GM12801 (cell line): ENCODE measurements around the gene TCEAL6.
"Not testable (repeated sequence)": the region's sequence is repeated elsewhere in the genome, so short reads cannot be mapped to it uniquely, and the experiment has no call there.

ENCODE experiments used
- TF ChIP-seq, protein P1 (sequence below): IDR thresholded peaks from one replicate; pipeline ENCODE4 v1.5.1; 2011; ENCODE audit warnings: control low read depth; ENCODE audit not compliant: insufficient read length; ENCODE audit errors: extremely low read depth

The TCEAL6 gene

DNA sequence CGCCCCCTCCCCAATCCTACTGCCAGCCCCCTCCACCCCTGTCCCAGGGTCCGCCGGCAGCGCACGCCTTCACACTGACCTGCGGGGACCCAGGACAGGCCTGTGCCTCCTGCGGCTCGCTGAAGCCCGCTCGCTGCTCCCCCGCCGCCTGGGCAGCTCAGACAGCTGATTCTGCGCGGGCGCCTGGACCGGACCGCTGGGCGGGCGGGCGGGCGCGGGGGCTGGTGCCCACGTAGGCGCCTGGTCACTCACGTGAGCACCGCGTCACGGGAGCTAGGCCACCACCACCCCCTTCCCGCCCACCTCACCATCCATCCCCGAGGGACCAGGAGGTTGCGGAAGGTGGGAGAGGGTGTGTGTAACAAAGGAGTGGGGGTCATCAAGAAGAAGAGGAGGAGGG is at the start of gene TCEAL6:
Gene TCEAL6 (minus strand): TSS at position 208 of the 400 bp plus-strand sequence.
- TF ChIP-seq, protein P1, sequence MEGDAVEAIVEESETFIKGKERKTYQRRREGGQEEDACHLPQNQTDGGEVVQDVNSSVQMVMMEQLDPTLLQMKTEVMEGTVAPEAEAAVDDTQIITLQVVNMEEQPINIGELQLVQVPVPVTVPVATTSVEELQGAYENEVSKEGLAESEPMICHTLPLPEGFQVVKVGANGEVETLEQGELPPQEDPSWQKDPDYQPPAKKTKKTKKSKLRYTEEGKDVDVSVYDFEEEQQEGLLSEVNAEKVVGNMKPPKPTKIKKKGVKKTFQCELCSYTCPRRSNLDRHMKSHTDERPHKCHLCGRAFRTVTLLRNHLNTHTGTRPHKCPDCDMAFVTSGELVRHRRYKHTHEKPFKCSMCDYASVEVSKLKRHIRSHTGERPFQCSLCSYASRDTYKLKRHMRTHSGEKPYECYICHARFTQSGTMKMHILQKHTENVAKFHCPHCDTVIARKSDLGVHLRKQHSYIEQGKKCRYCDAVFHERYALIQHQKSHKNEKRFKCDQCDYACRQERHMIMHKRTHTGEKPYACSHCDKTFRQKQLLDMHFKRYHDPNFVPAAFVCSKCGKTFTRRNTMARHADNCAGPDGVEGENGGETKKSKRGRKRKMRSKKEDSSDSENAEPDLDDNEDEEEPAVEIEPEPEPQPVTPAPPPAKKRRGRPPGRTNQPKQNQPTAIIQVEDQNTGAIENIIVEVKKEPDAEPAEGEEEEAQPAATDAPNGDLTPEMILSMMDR = not testable (repeated sequence)

DNA sequence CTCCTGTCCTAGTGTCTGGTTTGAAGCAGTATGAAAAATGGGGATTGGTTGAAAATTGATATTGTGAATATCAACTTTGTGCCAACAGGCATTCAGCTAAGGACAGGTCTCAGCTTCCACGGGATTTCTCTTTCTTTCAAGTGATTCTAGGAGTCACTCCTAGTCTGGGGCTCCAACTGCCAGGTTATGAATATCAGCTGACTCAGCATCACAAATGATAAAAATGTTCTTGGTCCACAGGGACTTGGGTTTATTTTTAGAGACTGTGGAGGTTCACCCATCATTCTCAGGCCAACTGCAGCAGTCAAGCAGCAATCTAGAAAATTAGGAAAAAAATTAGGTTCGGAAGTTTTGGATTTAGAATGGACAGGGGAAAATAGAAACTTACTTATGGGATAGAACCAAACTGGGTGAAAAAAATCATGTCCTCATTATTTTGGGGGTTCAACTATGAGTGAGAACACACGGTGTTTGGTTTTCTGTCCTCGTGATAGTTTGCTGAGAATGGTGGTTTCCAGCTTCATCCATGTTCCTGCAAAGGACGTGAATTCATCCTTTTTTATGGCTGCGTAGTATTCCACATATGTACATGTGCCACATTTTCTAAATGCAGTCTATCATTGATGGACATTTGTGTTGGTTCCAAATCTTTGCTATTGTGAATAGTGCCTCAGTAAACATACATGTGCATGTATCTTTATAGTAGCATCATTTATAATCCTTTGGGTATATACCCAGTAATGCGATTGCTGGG is 43.9 kb upstream of the TCEAL6 start:
- TF ChIP-seq, protein P1 = no peak

DNA sequence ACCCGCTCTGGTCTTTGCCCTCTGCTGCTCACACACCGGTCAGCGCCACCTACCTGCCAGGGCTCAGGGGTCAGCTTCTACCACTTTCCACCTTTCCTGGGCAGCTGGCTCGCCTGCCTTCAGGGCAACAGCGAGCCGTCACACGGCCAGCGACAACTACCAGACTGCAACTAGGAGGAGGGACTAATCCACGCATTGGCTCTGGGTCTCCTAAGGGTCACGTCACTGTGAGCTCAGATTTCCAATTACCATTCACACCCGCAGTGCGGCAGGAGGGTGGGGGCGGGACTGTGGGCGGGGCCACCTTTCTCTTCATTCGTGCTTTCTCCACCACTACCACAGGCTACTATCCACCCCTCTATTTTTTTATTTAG is 13.5 kb upstream of the TCEAL6 start, which contains the start of gene BEX5:
Gene BEX5 (minus strand): TSS at position 172 of the 374 bp plus-strand sequence. CDS start 1,712 bp downstream, outside the sequence.
- TF ChIP-seq, protein P1 = no peak

DNA sequence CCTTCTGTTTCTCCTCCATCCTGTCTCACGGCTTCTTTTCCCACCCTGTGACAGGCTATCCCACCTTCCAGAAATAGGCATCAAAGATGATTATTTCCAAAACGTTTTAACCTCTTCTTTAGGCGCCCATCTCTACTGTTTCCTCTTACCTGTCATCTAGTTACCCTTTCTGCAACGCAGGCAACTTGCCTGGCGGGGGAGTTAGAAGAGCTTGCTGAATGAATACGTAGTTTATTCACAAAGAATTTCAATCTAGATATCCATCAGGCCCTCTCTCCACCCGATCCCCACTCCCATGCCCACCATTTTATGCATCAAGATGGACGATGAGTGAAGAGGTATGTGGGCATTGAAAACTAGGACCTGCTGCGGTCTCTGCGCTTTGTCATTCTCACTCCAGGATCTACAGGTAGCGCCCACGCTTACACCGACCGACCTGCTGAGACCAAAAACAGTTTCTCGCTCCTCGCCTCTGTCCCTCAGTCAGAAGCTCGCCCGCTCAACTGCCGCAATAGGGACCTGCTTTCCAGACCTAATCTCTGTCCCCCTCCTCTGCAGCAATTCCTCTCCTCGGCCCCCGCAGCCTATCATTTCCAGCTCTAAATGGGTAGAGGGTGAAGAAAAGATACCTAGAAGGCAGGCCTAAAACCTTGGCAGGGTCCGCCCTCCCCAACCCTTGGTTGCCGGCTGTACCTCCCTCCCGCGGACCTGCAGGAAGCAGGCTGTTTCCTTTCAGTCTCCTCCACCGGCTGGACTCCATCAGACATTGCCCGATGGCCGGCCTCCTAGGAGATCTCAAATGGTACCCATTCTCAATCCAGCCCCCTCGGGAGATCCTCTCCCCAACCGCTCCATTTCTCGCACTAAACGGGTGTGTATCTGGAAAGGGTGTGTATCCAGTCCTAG is 12.9 kb upstream of the TCEAL6 start:
- TF ChIP-seq, protein P1 = no peak

DNA sequence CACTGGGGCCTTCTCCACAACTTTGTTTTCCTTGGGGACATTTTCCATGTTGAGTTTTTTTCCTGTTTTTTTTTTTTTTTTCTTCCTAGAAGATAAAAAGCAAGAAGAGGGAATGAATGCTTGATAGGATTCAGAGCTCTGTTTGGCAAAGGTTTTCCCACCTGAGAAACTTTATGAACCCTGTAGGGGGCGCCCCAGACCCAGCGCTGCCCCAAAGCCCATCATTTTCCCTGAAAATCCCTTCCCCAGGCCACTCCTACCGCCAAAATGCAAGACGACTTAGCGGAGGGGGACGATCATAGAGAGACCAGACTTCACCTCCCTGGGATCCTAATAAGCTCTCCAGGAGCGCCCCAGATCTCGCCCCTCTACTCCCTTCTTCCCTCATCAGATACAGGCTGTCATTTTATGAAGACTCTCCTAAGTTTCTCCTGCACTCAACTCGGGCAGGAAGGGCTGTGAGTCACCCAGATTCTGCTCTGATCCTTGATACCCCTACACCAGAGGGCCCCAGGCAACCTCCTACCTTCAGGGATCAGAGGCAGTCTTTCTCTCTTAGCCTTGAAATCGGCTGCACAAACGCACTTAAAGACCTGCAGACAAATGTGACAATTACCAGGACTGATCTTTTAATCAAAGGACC is 12.1 kb upstream of the TCEAL6 start:
- TF ChIP-seq, protein P1 = no peak

DNA sequence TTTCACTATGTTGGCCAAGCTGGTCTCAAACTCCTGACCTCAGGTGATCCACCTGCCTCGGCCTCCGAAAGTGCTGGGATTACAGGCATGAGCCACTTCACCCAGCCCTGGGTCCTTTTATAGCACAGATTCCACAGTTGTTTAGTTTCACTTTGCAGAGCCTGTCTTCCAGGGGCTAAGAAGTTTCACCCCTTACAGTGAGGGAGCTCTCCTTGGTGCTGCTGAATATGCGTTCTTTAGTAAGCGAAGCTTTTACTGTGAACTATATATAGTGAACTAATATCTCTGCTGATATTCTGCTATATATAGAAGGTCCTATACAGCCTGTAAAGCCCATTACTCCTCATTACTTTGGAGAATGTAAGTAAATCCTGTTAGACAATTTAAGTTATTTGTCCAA is 4.2 kb downstream of the TCEAL6 start:
- TF ChIP-seq, protein P1 = no peak

DNA sequence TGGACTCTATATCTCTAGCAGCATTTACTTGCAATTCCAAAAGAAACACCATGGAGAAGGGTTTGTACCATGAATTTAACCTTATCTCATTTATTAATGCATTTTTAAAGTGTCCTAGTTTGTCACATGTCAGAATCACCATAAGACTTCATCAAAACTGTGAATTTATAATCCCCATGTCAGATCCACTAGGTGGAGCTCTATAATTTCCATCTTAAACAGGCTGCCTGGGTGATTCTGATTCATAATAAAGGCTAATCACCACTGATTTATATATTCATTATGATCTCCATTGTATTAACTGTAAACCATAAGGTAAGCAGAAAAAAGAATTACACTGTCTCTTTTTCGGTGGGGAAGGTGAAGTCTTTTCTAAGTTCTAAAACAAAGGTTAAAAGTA is 12.8 kb downstream of the TCEAL6 start:
- TF ChIP-seq, protein P1 = no peak
